Kidney epithelial cell (primary cell): ENCODE results near the gene AFP. TPM values are rescaled to one million over a fixed set of nuclear protein-coding genes. Genes with fewer than 3 reads are reported as not detected.

Source experiments
- DNase-seq: peaks from one replicate; pipeline ENCODE4 v3.0.0-alpha.2; 2010; ENCODE audit warnings: low read depth
- H3K27me3 ChIP-seq: 2 replicates; pipeline ENCODE4 v1.6.0; 2011; ENCODE audit warnings: low read length; ENCODE audit not compliant: control insufficient read depth, insufficient read depth
- H3K36me3 ChIP-seq: 2 replicates; pipeline ENCODE4 v1.5.1; 2011; ENCODE audit warnings: low read length; ENCODE audit not compliant: control insufficient read depth, insufficient read depth
- H3K4me3 ChIP-seq: 2 replicates; pipeline ENCODE4 v1.5.1; 2011; ENCODE audit warnings: low read depth, mild to moderate bottlenecking, control low read depth, low read length
- CTCF ChIP-seq: IDR thresholded peaks from 2 replicates; pipeline ENCODE4 v1.5.1; 2011; ENCODE audit warnings: mild to moderate bottlenecking, moderate library complexity, low read length, control low read depth, inconsistent platforms; ENCODE audit not compliant: insufficient read depth, poor library complexity, severe bottlenecking
- total RNA-seq: library from RNA; depleted of rRNA; stranded (reverse); fragments of >200 nt; gene quantifications from 2 replicates; pipeline ENCODE4 v1.2.3, GENCODE V29; 2015

Gene AFP
- total RNA-seq, 1 donor from 2014 or later, result not detected

GRCh38 chr4:73415807-73416238 is 20.2 kb upstream of the AFP start:
- H3K27me3 ChIP-seq, result no peaks in the 10 kb centered on the region
- no peaks in the 10 kb centered on the region for H3K36me3 ChIP-seq
- no peak overlapping the region for H3K4me3 ChIP-seq
- DNase-seq, result no peak
- no peak for TF ChIP-seq CTCF

GRCh38 chr4:73416423-73417087 is 19.5 kb upstream of the AFP start:
- Histone ChIP-seq H3K4me3 (no peak overlapping the region), H3K27me3 (no peaks in the 10 kb centered on the region), H3K36me3 (no peaks in the 10 kb centered on the region)
- DNase-seq, result no peak
- no peak for TF ChIP-seq CTCF

GRCh38 chr4:73417342-73417741 is 18.7 kb upstream of the AFP start:
- no peak for DNase-seq
- Histone ChIP-seq H3K27me3 (no peaks in the 10 kb centered on the region), H3K4me3 (no peak overlapping the region), H3K36me3 (no peaks in the 10 kb centered on the region)
- TF ChIP-seq CTCF, result no peak

GRCh38 chr4:73417973-73418372 is 18.0 kb upstream of the AFP start:
- no peaks in the 10 kb centered on the region for H3K36me3 ChIP-seq
- H3K4me3 ChIP-seq, result no peak overlapping the region
- no peaks in the 10 kb centered on the region for H3K27me3 ChIP-seq
- no peak for TF ChIP-seq CTCF
- DNase-seq, result no peak

GRCh38 chr4:73418677-73419076 is 17.3 kb upstream of the AFP start:
- no peak for TF ChIP-seq CTCF
- DNase-seq, result no peak
- H3K4me3 ChIP-seq, result no peak overlapping the region
- no peaks in the 10 kb centered on the region for H3K27me3 ChIP-seq
- no peaks in the 10 kb centered on the region for H3K36me3 ChIP-seq

- Histone ChIP-seq H3K36me3 (no peaks in the 10 kb centered on the region), H3K27me3 (no peaks in the 10 kb centered on the region), H3K4me3 (no peak overlapping the region)
- no peak for DNase-seq
- TF ChIP-seq CTCF, result no peak
Measured at GRCh38 chr4:73419106-73420038, 16.6 kb upstream of the AFP start.
